ENCODE measurements around the gene MXRA8. TPM values are rescaled to one million over a fixed set of nuclear protein-coding genes. Genes with fewer than 3 reads are reported as not detected.

Gene MXRA8
- total RNA-seq, 2 experiments from 2014 or later: 1.6 to 2.9 TPM

DNA sequence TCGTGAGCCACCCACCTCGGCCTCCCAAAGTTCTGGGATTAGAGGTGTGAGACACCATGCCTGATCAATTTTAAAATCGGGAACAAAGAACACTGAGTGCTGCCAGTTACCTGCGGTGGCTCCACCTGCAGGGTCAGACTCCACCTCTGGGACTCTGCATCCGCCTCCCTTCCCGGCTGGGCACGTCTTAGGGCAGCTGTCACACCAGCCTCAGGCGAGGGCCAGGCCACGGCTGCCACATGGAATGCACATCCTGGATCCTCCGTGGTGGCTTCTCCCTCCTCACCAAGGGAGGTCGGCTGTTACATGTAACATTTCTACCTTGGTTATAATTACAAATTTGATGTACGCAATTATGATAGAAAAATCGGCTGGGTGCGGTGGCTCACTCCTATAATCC is 5.9 kb upstream of the MXRA8 start:
- ATAC-seq (ENCODE audit: poor library complexity) (no peak), DNase-seq (no peak)
- CTCF ChIA-PET: no interaction called here
- TF ChIP-seq, protein P1, sequence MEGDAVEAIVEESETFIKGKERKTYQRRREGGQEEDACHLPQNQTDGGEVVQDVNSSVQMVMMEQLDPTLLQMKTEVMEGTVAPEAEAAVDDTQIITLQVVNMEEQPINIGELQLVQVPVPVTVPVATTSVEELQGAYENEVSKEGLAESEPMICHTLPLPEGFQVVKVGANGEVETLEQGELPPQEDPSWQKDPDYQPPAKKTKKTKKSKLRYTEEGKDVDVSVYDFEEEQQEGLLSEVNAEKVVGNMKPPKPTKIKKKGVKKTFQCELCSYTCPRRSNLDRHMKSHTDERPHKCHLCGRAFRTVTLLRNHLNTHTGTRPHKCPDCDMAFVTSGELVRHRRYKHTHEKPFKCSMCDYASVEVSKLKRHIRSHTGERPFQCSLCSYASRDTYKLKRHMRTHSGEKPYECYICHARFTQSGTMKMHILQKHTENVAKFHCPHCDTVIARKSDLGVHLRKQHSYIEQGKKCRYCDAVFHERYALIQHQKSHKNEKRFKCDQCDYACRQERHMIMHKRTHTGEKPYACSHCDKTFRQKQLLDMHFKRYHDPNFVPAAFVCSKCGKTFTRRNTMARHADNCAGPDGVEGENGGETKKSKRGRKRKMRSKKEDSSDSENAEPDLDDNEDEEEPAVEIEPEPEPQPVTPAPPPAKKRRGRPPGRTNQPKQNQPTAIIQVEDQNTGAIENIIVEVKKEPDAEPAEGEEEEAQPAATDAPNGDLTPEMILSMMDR (IDR thresholded peaks at IDR 0.05): no peak
- H3K9me3 Mint-ChIP-seq: no peaks in the 10 kb centered on the region
- H3K36me3 Mint-ChIP-seq (ENCODE audit: low read depth): no peaks in the 10 kb centered on the region
- no peak overlapping the region for H3K27ac Mint-ChIP-seq
- peaks cover 0 to 7% of the 10 kb centered on the region in 2 experiments for H3K27me3 ChIP-seq (ENCODE audit: control insufficient read depth in 1 of 2, insufficient read depth in 2 of 2, low read length in 2 of 2)
- intact Hi-C loops (cut with DNase I, micrococcal nuclease): no loop called here
- peaks cover 9% of the 10 kb centered on the region for H3K27me3 Mint-ChIP-seq
- H3K36me3 ChIP-seq (ENCODE audit: insufficient read depth, low read length): no peaks in the 10 kb centered on the region
- H3K4me1 ChIP-seq (ENCODE audit: insufficient read depth, low read length): peaks cover 9% of the 10 kb centered on the region
- peaks cover 0 to 6% of the 10 kb centered on the region in 2 experiments for H3K9me3 ChIP-seq (ENCODE audit: control insufficient read depth in 1 of 2, insufficient read depth in 1 of 2, low read length in 2 of 2)
- H3K4me3 Mint-ChIP-seq: no peak overlapping the region
- POLR2A ChIA-PET: no interaction called here
- peaks cover 11% of the 10 kb centered on the region for H3K4me1 Mint-ChIP-seq (ENCODE audit: low read depth)
- no peak overlapping the region for H3K4me3 ChIP-seq (ENCODE audit: low read length)
- no peak overlapping the region for H3K27ac ChIP-seq (ENCODE audit: low read depth in 1 of 2, low read length in 2 of 2)

DNA sequence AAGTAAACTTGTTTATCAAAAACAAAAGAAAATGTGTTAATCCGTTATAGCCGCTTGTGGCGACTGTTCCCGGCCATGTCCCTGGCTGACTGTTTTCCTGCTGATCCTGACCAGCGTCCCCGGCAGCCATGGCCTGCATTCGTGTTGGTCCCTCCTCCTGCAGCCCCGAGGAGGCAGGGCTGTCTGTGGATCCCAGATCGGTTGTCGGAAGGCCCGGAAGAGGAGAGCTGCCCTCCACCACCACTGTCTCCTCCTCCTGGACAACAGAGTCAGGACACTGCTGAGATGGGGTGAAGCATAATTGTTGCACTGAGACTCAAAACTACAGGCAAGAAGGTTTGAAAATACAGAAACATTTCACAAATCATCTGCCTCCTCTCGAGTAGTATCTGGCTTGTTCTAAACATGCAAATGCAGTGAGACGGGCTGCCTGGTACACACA is 3.6 kb upstream of the MXRA8 start:
- TF ChIP-seq, protein P1 (IDR thresholded peaks at IDR 0.05): no peak
- peaks cover 0 to 10% of the 10 kb centered on the region in 2 experiments for H3K9me3 ChIP-seq (ENCODE audit: control insufficient read depth in 1 of 2, insufficient read depth in 1 of 2, low read length in 2 of 2)
- ATAC-seq (ENCODE audit: poor library complexity): no peak
- no peak for DNase-seq
- H3K4me3 Mint-ChIP-seq: no peak overlapping the region
- no peak overlapping the region for H3K4me3 ChIP-seq (ENCODE audit: low read length)
- no peaks in the 10 kb centered on the region for H3K36me3 Mint-ChIP-seq (ENCODE audit: low read depth)
- H3K4me1 Mint-ChIP-seq (ENCODE audit: low read depth): peaks cover 12% of the 10 kb centered on the region
- ChIA-PET POLR2A (no interaction called here), CTCF (no interaction called here)
- no peaks in the 10 kb centered on the region for H3K9me3 Mint-ChIP-seq
- H3K27ac ChIP-seq (ENCODE audit: low read depth in 1 of 2, low read length in 2 of 2): no peak overlapping the region
- peaks cover 25% of the 10 kb centered on the region for H3K4me1 ChIP-seq (ENCODE audit: insufficient read depth, low read length)
- H3K27me3 Mint-ChIP-seq: peaks cover 26% of the 10 kb centered on the region
- intact Hi-C loops (cut with DNase I, micrococcal nuclease): no loop called here
- peaks cover 16 to 19% of the 10 kb centered on the region in 2 experiments for H3K27me3 ChIP-seq (ENCODE audit: control insufficient read depth in 1 of 2, insufficient read depth in 2 of 2, low read length in 2 of 2)
- no peak overlapping the region for H3K27ac Mint-ChIP-seq
- H3K36me3 ChIP-seq (ENCODE audit: insufficient read depth, low read length): no peaks in the 10 kb centered on the region

DNA sequence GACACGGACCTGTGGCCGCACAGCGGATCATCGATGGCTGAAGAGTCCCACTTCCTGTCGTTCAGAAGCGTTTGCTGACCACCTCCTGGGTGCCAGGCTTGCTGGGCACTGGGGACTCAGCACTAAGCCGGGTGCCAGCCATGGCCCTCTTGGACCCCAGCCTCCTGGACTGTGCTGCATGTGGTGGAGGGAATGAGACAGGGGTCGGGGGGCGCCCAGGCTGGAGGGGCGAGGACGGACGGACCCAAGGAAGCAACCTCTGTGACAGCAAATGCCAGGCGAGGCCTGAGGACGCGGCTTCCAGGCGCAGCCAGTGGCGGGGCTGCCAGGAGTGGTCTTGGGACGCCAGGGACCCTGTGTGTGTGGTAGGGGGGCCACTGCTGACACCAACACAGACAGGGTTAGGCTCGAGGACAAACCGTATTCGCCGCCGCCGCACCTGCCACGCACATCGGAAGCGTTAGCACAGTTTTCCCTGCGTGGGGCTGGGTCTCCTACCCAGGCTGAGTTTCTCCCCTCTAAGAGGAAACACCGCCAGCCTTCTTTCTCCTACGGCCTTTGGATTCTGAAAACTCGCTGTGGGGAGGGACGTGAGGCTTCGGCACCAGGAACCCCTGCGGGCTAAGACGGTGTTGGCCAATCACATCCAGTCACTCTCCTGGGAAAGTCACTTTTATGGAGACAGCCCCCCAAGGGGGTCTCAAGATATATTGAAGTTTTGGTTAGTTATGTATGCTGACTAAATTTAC is 3.1 kb upstream of the MXRA8 start:
- intact Hi-C loops (cut with DNase I, micrococcal nuclease): no loop called here
- TF ChIP-seq, protein P1 (IDR thresholded peaks at IDR 0.05): no peak
- Mint-ChIP-seq H3K4me3 (no peak overlapping the region), H3K4me1 (ENCODE audit: low read depth) (peaks cover 12% of the 10 kb centered on the region), H3K9me3 (no peaks in the 10 kb centered on the region), H3K27me3 (peaks cover 26% of the 10 kb centered on the region), H3K27ac (no peak overlapping the region), H3K36me3 (ENCODE audit: low read depth) (no peaks in the 10 kb centered on the region)
- ChIA-PET CTCF (no interaction called here), POLR2A (no interaction called here)
- Histone ChIP-seq H3K27ac (ENCODE audit: low read depth in 1 of 2, low read length in 2 of 2) (no peak overlapping the region), H3K4me1 (ENCODE audit: insufficient read depth, low read length) (peaks cover 25% of the 10 kb centered on the region), H3K27me3 (ENCODE audit: control insufficient read depth in 1 of 2, insufficient read depth in 2 of 2, low read length in 2 of 2) (peaks cover 20 to 22% of the 10 kb centered on the region in 2 experiments), H3K9me3 (ENCODE audit: control insufficient read depth in 1 of 2, insufficient read depth in 1 of 2, low read length in 2 of 2) (peaks cover 0 to 14% of the 10 kb centered on the region in 2 experiments), H3K36me3 (ENCODE audit: insufficient read depth, low read length) (no peaks in the 10 kb centered on the region), H3K4me3 (ENCODE audit: low read length) (no peak overlapping the region)
- ATAC-seq (ENCODE audit: poor library complexity): no peak
- no peak for DNase-seq
